Keratinocyte (primary cell): ENCODE data around the gene GPR32. TPM values are rescaled to one million over a fixed set of nuclear protein-coding genes. Genes with fewer than 3 reads are reported as not detected.

Source experiments
- DNase-seq: peaks from one replicate; pipeline ENCODE4 v3.0.0-alpha.2; 2011; ENCODE audit warnings: low read depth, missing footprints, low spot score
- FAIRE-seq: peaks from 2 replicates; lab custom pipeline; 2011; peaks lifted over from hg19 to GRCh38; lab: Jason Lieb, UNC
- H2AFZ ChIP-seq: 2 replicates; pipeline ENCODE4 v1.6.0; 2012; ENCODE audit warnings: low read length, control low read depth, inconsistent platforms; ENCODE audit not compliant: control insufficient read depth
- H3K27ac ChIP-seq: 2 replicates; pipeline ENCODE4 v1.5.1; 2011; ENCODE audit warnings: low read length; ENCODE audit not compliant: control insufficient read depth, insufficient read depth
- H3K27me3 ChIP-seq: 3 replicates; pipeline ENCODE4 v1.6.0; 2011; ENCODE audit warnings: low read length; ENCODE audit not compliant: control insufficient read depth, insufficient read depth; ENCODE audit errors: extremely low read depth
- H3K36me3 ChIP-seq, 2 experiments: 2 replicates in 1 of 2; 3 replicates in 1 of 2; pipeline ENCODE4 v1.5.1; 2011; ENCODE audit warnings: low read length in 2 of 2, mild to moderate bottlenecking in 1 of 2; ENCODE audit not compliant: control insufficient read depth in 2 of 2, insufficient read depth in 2 of 2; ENCODE audit errors: extremely low read depth in 1 of 2
- H3K4me1 ChIP-seq: 3 replicates; pipeline ENCODE4 v1.5.1; 2011; ENCODE audit warnings: low read length; ENCODE audit not compliant: control insufficient read depth, insufficient read depth; ENCODE audit errors: extremely low read depth
- H3K4me2 ChIP-seq: 3 replicates; pipeline ENCODE4 v1.6.0; 2011; ENCODE audit warnings: low read depth, low read length; ENCODE audit not compliant: control insufficient read depth, insufficient read depth; ENCODE audit errors: extremely low read depth
- H3K4me3 ChIP-seq, 3 experiments: fragments of 200-600 bp in 1 of 3; sonication (generic) in 1 of 3; 2 replicates in 2 of 3; 3 replicates in 1 of 3; pipeline ENCODE4 v1.5.1; 2011 to 2016; ENCODE audit warnings: low read length in 3 of 3, mild to moderate bottlenecking in 3 of 3, control low read depth in 2 of 3, inconsistent platforms in 1 of 3, low read depth in 1 of 3, mixed read lengths in 1 of 3, mixed run types in 1 of 3, moderate library complexity in 1 of 3; ENCODE audit not compliant: control insufficient read depth in 2 of 3, insufficient read depth in 2 of 3; ENCODE audit errors: extremely low read depth in 1 of 3
- H3K79me2 ChIP-seq: 2 replicates; pipeline ENCODE4 v1.6.0; 2012; ENCODE audit warnings: low read length; ENCODE audit not compliant: control insufficient read depth, insufficient read depth
- H3K9ac ChIP-seq: 3 replicates; pipeline ENCODE4 v1.6.0; 2011; ENCODE audit warnings: low read length; ENCODE audit not compliant: control insufficient read depth, insufficient read depth; ENCODE audit errors: extremely low read depth
- H3K9me1 ChIP-seq: 3 replicates; pipeline ENCODE4 v1.6.0; 2011; ENCODE audit warnings: low read length; ENCODE audit not compliant: control insufficient read depth, insufficient read depth; ENCODE audit errors: extremely low read depth
- H3K9me3 ChIP-seq: 2 replicates; pipeline ENCODE4 v1.5.1; 2012; ENCODE audit warnings: low read depth, low read length; ENCODE audit not compliant: control insufficient read depth
- H4K20me1 ChIP-seq: 3 replicates; pipeline ENCODE4 v1.6.0; 2011; ENCODE audit warnings: low read length; ENCODE audit not compliant: control insufficient read depth, insufficient read depth; ENCODE audit errors: extremely low read depth
- EZH2 ChIP-seq: IDR thresholded peaks from one replicate; pipeline ENCODE4 v1.6.1; 2012; ENCODE audit warnings: inconsistent platforms, mild to moderate bottlenecking, low read length, moderate library complexity
- dilution Hi-C: fragments of 300-500 bp; cut with MboI; formaldehyde crosslinking; loops from one replicate; pipeline ENCODE4 v1.7.0; 2020; ENCODE audit warnings: low sequenced_read_pairs; ENCODE audit not compliant: extremely low pct_ligation_motif_present
- polyA plus RNA-seq, 5 experiments: library from polyadenylated mRNA; depleted of rRNA in 3 of 5; stranded (reverse) in 3 of 5; stranded (forward) in 1 of 5; unstranded in 1 of 5; fragments of >200 nt; gene quantifications; 1 replicate in 1 of 5; 2 replicates in 3 of 5; 3 replicates in 1 of 5; pipeline versions ENCODE4 v1.2.1 to v1.2.3, GENCODE V29; 2011 to 2012; ENCODE audit warnings: missing spikeins in 2 of 5, low read depth in 1 of 5, low replicate concordance in 1 of 5
- TF ChIP-seq, protein P1 (sequence below), 3 experiments: IDR thresholded peaks in 1 of 3; conservative IDR thresholded peaks in 1 of 3; optimal IDR thresholded peaks in 1 of 3; 2 replicates in 2 of 3; 3 replicates in 1 of 3; pipeline versions ENCODE3 to v1.5.1; 2011; ENCODE audit warnings: low read length in 3 of 3, mild to moderate bottlenecking in 3 of 3, moderate library complexity in 2 of 3, control low read depth in 1 of 3, inconsistent platforms in 1 of 3; ENCODE audit not compliant: insufficient read depth in 2 of 3; ENCODE audit errors: extremely low read depth in 1 of 3

GPR32 gene
- polyA plus RNA-seq, 1 donor (not counting 4 experiments of a cell fraction or from before 2014, with no cell fraction given), result not detected

DNA sequence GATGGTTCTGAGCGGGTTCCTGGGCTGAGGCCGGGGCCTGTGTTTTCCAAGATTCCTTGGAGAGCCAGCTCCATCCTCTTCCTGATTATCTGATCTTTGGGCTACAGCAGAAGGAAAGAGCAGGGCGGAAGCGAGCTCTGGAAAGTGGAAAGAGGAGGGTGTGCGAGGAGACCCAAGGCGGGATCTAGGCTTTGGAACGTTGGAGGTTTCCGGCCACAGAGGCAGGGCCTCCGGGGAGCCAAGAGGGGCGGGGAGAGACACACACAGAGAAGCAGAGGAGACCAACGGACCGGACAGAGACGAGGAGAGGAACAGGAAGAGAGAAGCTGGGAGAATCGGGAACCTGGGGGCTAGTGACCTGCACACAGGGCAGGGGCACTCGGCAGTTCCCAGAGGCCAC is 47.2 kb upstream of the GPR32 start, which contains the start of gene CLEC11A:
TSS of gene CLEC11A (plus strand) at position 296 of the 400 bp plus-strand sequence. CDS start 162 bp downstream, outside the sequence.
- DNase-seq (no peak), FAIRE-seq (no peak)
- H4K20me1 ChIP-seq, result peaks cover 4% of the 10 kb centered on the region
- H3K4me3 ChIP-seq, result peak within 1 kb of the TSS; percentile 70 to 84 (median 70)
- H3K4me1 ChIP-seq, result peaks cover 14% of the 10 kb centered on the region
- no peaks in the 10 kb centered on the region for H3K9me1 ChIP-seq
- no peak within 1 kb of the TSS for H3K9ac ChIP-seq
- TF ChIP-seq EZH2, result no peak
- TF ChIP-seq, protein P1, sequence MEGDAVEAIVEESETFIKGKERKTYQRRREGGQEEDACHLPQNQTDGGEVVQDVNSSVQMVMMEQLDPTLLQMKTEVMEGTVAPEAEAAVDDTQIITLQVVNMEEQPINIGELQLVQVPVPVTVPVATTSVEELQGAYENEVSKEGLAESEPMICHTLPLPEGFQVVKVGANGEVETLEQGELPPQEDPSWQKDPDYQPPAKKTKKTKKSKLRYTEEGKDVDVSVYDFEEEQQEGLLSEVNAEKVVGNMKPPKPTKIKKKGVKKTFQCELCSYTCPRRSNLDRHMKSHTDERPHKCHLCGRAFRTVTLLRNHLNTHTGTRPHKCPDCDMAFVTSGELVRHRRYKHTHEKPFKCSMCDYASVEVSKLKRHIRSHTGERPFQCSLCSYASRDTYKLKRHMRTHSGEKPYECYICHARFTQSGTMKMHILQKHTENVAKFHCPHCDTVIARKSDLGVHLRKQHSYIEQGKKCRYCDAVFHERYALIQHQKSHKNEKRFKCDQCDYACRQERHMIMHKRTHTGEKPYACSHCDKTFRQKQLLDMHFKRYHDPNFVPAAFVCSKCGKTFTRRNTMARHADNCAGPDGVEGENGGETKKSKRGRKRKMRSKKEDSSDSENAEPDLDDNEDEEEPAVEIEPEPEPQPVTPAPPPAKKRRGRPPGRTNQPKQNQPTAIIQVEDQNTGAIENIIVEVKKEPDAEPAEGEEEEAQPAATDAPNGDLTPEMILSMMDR (optimal IDR thresholded peaks at IDR 0.05 in 1 of 3, IDR thresholded peaks at IDR 0.05 in 1 of 3, conservative IDR thresholded peaks at IDR 0.05 in 1 of 3; ENCODE audit: extremely low read depth in 1 of 3, insufficient read depth in 2 of 3, low read length in 3 of 3), result no peak
- no peaks in the 10 kb centered on the region for H3K36me3 ChIP-seq
- H3K9me3 ChIP-seq, result no peaks in the 10 kb centered on the region
- H3K4me2 ChIP-seq, result peak within 1 kb of the TSS; percentile 77
- peaks cover 14% of the 10 kb centered on the region for H3K27me3 ChIP-seq
- dilution Hi-C loops, result no loop called here
- H3K27ac ChIP-seq, result no peak within 1 kb of the TSS
- H3K79me2 ChIP-seq, result no peaks in the 10 kb centered on the region
- peak within 1 kb of the TSS; percentile 94 for H2AFZ ChIP-seq

DNA sequence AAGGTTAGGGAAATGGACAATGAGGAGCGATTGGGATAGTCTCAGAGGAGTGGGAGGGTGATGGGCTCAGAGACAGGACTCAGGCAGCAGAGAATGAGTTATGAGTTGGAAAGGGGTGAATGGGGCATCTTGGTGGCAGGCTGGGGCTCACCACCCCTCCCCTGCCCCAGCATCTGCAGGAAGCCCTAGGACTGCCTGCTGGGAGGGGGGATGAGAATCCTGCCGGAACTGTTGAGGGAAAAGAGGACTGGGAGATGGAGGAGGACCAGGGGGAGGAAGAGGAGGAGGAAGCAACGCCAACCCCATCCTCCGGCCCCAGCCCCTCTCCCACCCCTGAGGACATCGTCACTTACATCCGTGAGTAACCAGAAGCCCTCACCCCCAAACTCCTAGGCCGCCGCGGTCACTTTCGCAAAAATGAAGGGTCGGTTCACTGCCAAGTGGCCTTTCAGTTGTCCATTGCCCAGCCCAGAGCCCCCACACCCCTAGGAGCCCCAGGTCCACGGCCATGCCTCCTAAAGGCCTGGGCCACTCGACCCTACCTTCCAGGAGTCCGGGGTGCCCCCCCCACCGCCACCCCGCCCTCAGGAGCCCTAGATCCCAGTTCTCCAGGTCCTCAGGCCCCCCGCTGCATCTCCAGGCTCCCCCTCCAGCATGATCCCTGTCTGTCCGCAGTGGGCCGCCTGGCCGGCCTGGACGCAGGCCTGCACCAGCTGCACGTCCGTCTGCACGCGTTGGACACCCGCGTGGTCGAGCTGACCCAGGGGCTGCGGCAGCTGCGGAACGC is 46.3 kb upstream of the GPR32 start:
- Histone ChIP-seq H3K4me1 (peaks cover 14% of the 10 kb centered on the region), H3K79me2 (no peaks in the 10 kb centered on the region), H3K9me1 (no peaks in the 10 kb centered on the region), H3K4me2 (peak overlapping the region; percentile 77), H3K27ac (no peak overlapping the region), H2AFZ (peak overlapping the region; percentile 94), H3K27me3 (peaks cover 11% of the 10 kb centered on the region), H3K4me3 (peak overlapping the region; percentile 70 to 84 (median 70)), H3K36me3 (no peaks in the 10 kb centered on the region), H3K9ac (peak overlapping the region; percentile 76), H3K9me3 (no peaks in the 10 kb centered on the region), H4K20me1 (peaks cover 4% of the 10 kb centered on the region)
- FAIRE-seq, result no peak
- dilution Hi-C loops, result no loop called here
- no peak for TF ChIP-seq EZH2
- TF ChIP-seq, protein P1 (optimal IDR thresholded peaks at IDR 0.05 in 1 of 3, IDR thresholded peaks at IDR 0.05 in 1 of 3, conservative IDR thresholded peaks at IDR 0.05 in 1 of 3; ENCODE audit: extremely low read depth in 1 of 3, insufficient read depth in 2 of 3, low read length in 3 of 3), result no peak
- no peak for DNase-seq
